Activated naive CD4-positive, alpha-beta T cell treated with anti-CD3 and anti-CD28 coated beads for 36 hours (primary cell): ENCODE measurements around the gene BICRA. TPM values are rescaled to one million over a fixed set of nuclear protein-coding genes. Genes with fewer than 3 reads are reported as not detected.

Source experiments
- CTCF ChIA-PET: fragments of 350-600 bp; sonication (Branson Sonifier 250); formaldehyde crosslinking; loops from one replicate; lab custom pipeline; 2021; ENCODE audit warnings: antibody characterized with exemption; lab: Charles Lee
- DNase-seq: peaks from one replicate; pipeline ENCODE4 v3.0.0-alpha.2; 2020
- H3K27ac Mint-ChIP-seq: one replicate; pipeline ENCODE4 v1.8.0; 2021; ENCODE audit warnings: mild to moderate bottlenecking, mixed read lengths
- H3K27me3 Mint-ChIP-seq: one replicate; pipeline ENCODE4 v1.8.0; 2021; ENCODE audit warnings: low read depth, mixed read lengths
- H3K36me3 Mint-ChIP-seq: one replicate; pipeline ENCODE4 v1.8.0; 2021; ENCODE audit warnings: low read depth, mixed read lengths
- H3K4me1 Mint-ChIP-seq: one replicate; pipeline ENCODE4 v1.8.0; 2021; ENCODE audit warnings: low read depth, mixed read lengths
- H3K4me3 Mint-ChIP-seq: one replicate; pipeline ENCODE4 v1.8.0; 2021; ENCODE audit warnings: mild to moderate bottlenecking, moderate library complexity, mixed read lengths
- H3K9me3 Mint-ChIP-seq: one replicate; pipeline ENCODE4 v1.8.0; 2021; ENCODE audit warnings: mixed read lengths
- intact Hi-C: fragments of 100-400 bp; cut with micrococcal nuclease; formaldehyde crosslinking; loops from one replicate; pipeline ENCODE4 v1.15.1; 2023
- total RNA-seq, 2 experiments: library from RNA; stranded (reverse); gene quantifications; one replicate each; pipeline ENCODE4 v1.2.3, GENCODE V29; 2021

BICRA gene
- total RNA-seq, 2 experiments from 2014 or later, result 11.2 to 12.5 TPM

- CTCF ChIA-PET, result interaction anchor here (0.6 to 0.7 kb wide), 2 partner anchors 79 to 180 kb away, joined by 4 to 6 read pairs; no protein-coding TSS in a partner anchor
- intact Hi-C loops, result loop anchor here (1.0 to 10.0 kb wide), 5 partner anchors 8 to 717 kb away; partner anchors contain the start of genes CCDC9, EMP3, NAPA and SELENOW
- peak overlapping the region; percentile 72 for H3K27ac Mint-ChIP-seq
- H3K4me1 Mint-ChIP-seq, result peaks cover 21% of the 10 kb centered on the region
- DNase-seq, result peak; percentile 96
- no peaks in the 10 kb centered on the region for H3K27me3 Mint-ChIP-seq
- H3K9me3 Mint-ChIP-seq, result no peaks in the 10 kb centered on the region
- H3K36me3 Mint-ChIP-seq, result no peaks in the 10 kb centered on the region
- peak overlapping the region; percentile 81 for H3K4me3 Mint-ChIP-seq
Measured at GRCh38 chr19:47608074-47608918, 638 bp upstream of the BICRA start.

DNA sequence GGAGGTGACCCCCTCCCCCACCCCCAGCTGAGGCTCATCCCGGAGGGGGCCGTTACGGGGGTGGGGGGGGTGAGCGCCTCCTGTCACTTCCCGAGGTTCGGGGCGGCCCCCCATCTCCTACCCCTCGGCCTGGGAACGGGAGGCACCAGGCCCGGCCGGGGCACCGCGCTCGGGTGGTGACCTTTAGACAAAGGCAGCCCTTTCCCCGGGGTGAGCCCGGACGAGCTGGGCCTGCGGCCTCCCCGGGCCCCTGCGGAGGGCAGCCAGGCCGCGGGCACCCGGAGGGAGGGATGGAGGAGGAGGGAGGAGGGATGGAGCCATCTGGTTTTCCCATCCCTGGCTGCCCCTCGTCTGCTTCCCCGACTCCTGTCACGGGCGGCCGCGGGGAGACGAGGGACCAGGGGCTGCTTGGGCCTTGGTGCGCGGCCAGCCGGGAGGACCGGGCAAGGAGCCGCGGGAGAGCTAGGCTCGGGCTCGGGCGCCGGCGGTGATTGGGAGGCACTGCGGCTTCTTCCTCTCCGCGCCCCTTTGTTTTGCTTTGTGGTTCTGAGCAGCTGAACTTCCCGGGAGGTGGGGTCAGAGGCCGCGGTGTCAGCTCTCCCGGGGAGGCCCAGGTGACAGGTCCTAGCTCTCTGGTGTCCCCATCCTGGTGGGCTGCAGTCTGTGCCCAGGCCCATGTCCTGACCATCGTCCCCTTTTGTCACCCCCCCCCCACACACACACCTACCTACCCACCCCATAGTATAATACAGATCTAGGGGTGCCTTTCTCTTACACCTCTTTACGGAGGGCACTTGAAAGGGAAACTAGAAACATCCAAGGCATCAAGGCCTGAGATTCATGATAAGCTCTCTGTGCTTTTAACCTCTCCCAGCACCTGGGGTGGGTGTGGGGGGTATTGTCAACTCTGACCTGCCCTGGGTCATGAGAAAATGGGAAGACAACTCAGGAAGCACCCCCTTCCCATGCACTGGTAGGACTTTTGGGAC lies 1.3 kb downstream of the BICRA start:
- Mint-ChIP-seq H3K9me3 (no peaks in the 10 kb centered on the region), H3K4me3 (peak overlapping the region; percentile 69), H3K27ac (peak overlapping the region; percentile 1), H3K27me3 (no peaks in the 10 kb centered on the region), H3K36me3 (peaks cover under 1% of the 10 kb centered on the region), H3K4me1 (peaks cover 28% of the 10 kb centered on the region)
- intact Hi-C loops, result loop anchor here (5.0 to 10.0 kb wide), 4 partner anchors 87 to 715 kb away; partner anchors contain the start of genes EMP3 and SELENOW
- CTCF ChIA-PET, result interaction anchor here (0.7 to 1.0 kb wide), 3 partner anchors 56 to 261 kb away, joined by 3 to 7 read pairs (median 5); partner anchors contain the start of genes DHX34 and NAPA
- DNase-seq, result peak; percentile 69

GRCh38 chr19:47610902-47611301 lies 2.0 kb downstream of the BICRA start:
- Mint-ChIP-seq H3K4me3 (peak overlapping the region; percentile 69), H3K4me1 (peaks cover 34% of the 10 kb centered on the region), H3K27me3 (no peaks in the 10 kb centered on the region), H3K27ac (peak overlapping the region; percentile 1), H3K9me3 (no peaks in the 10 kb centered on the region), H3K36me3 (peaks cover 2% of the 10 kb centered on the region)
- CTCF ChIA-PET, result interaction anchor here (0.7 to 1.0 kb wide), 3 partner anchors 55 to 262 kb away, joined by 3 to 7 read pairs (median 5); partner anchors contain the start of genes DHX34 and NAPA
- no peak for DNase-seq
- intact Hi-C loops, result loop anchor here (5.0 kb wide), 2 partner anchors 86 to 174 kb away; no protein-coding TSS in a partner anchor

GRCh38 chr19:47613165-47614020 lies 4.5 kb downstream of the BICRA start:
- H3K9me3 Mint-ChIP-seq, result no peaks in the 10 kb centered on the region
- no peaks in the 10 kb centered on the region for H3K27me3 Mint-ChIP-seq
- CTCF ChIA-PET, result no interaction called here
- DNase-seq, result no peak
- peak overlapping the region; percentile 16 for H3K27ac Mint-ChIP-seq
- intact Hi-C loops, result loop anchor here (5.0 kb wide), 2 partner anchors 84 to 176 kb away; no protein-coding TSS in a partner anchor
- H3K4me1 Mint-ChIP-seq, result peaks cover 37% of the 10 kb centered on the region
- no peak overlapping the region for H3K4me3 Mint-ChIP-seq
- peaks cover 2% of the 10 kb centered on the region for H3K36me3 Mint-ChIP-seq

- no peaks in the 10 kb centered on the region for H3K9me3 Mint-ChIP-seq
- H3K36me3 Mint-ChIP-seq, result peaks cover 2% of the 10 kb centered on the region
- DNase-seq, result no peak
- H3K27ac Mint-ChIP-seq, result no peak overlapping the region
- intact Hi-C loops, result loop anchor here (5.0 kb wide), 2 partner anchors 83 to 177 kb away; no protein-coding TSS in a partner anchor
- CTCF ChIA-PET, result no interaction called here
- H3K27me3 Mint-ChIP-seq, result no peaks in the 10 kb centered on the region
- no peak overlapping the region for H3K4me3 Mint-ChIP-seq
- peaks cover 37% of the 10 kb centered on the region for H3K4me1 Mint-ChIP-seq
Measured at GRCh38 chr19:47614021-47614295, 5.0 kb downstream of the BICRA start.

DNA sequence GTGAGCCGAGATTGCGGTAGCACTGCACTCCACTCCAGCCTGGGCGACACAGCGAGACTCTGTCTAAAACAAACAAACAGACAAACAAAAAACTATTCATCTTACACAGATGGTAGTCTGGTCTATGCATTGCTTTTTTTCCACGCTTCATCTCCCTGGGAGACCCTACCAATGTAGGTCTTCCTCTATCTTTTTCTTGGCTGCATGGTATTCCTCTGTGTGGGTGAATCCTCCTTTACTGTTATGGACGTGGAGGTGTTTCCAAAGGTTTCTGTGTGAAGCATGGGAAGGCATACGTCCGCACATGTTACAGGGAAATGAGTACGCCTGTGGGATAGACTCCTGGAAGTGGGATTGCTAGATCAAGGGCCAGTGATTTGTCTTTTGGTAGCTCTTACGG lies 5.6 kb downstream of the BICRA start:
- peaks cover 38% of the 10 kb centered on the region for H3K4me1 Mint-ChIP-seq
- H3K27ac Mint-ChIP-seq, result no peak overlapping the region
- H3K4me3 Mint-ChIP-seq, result no peak overlapping the region
- CTCF ChIA-PET, result no interaction called here
- intact Hi-C loops, result loop anchor here (5.0 kb wide), 2 partner anchors 83 to 177 kb away; no protein-coding TSS in a partner anchor
- no peak for DNase-seq
- peaks cover 2% of the 10 kb centered on the region for H3K36me3 Mint-ChIP-seq
- H3K9me3 Mint-ChIP-seq, result no peaks in the 10 kb centered on the region
- no peaks in the 10 kb centered on the region for H3K27me3 Mint-ChIP-seq

DNA sequence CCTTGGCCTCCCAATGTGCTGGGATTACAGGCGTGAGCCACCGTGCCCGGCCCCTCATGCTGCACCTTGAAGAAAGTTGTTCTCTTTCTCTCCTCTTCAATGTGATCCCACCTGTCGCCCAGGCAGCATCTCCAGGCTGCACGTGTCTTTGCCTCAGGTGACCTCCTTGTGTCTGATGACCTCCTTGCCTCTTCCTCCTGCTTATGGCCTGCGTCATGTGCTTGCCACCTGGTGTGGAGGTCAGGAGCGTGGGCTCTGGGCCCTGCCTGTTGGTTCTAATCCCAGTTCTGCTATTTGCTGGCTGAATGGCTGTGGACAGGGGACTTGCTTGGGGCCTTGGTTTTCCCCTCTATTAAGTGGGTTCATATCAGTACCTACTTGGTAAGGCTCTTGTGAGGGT lies 6.3 kb downstream of the BICRA start:
- Mint-ChIP-seq H3K36me3 (peaks cover 2% of the 10 kb centered on the region), H3K9me3 (no peaks in the 10 kb centered on the region), H3K27me3 (no peaks in the 10 kb centered on the region), H3K27ac (no peak overlapping the region), H3K4me3 (no peak overlapping the region), H3K4me1 (peaks cover 44% of the 10 kb centered on the region)
- CTCF ChIA-PET, result no interaction called here
- DNase-seq, result no peak
- intact Hi-C loops, result no loop called here

- Mint-ChIP-seq H3K36me3 (peaks cover 2% of the 10 kb centered on the region), H3K27ac (no peak overlapping the region), H3K9me3 (no peaks in the 10 kb centered on the region), H3K4me1 (peaks cover 41% of the 10 kb centered on the region), H3K4me3 (no peak overlapping the region), H3K27me3 (no peaks in the 10 kb centered on the region)
- CTCF ChIA-PET, result no interaction called here
- no peak for DNase-seq
- intact Hi-C loops, result no loop called here
Measured at GRCh38 chr19:47615714-47616113, 6.8 kb downstream of the BICRA start.

DNA sequence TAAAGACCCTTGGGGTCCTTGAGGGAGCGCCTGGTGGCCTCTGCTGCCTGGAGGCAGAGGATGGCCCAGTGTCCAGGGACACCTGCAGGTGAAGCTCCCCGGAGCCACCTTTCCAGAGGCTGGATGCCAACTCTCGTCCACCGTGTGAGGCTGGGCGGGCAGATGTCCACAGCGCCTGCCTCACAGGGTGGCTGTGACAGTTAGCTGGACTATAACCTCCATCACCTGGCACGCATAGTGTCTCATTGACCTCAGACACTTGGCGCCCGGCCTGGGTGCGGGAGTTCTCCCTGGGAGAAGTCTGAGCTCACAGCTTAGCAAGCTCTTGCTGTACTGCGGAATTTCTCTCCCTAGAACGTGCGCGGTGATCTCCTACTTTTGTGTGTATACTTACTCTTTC lies 9.8 kb downstream of the BICRA start:
- H3K36me3 Mint-ChIP-seq, result peaks cover 2% of the 10 kb centered on the region
- peaks cover 31% of the 10 kb centered on the region for H3K4me1 Mint-ChIP-seq
- H3K9me3 Mint-ChIP-seq, result no peaks in the 10 kb centered on the region
- no peaks in the 10 kb centered on the region for H3K27me3 Mint-ChIP-seq
- CTCF ChIA-PET, result interaction anchor here (0.6 kb wide), 1 partner anchor 72 kb away, joined by 3 read pairs; no protein-coding TSS in a partner anchor
- no peak for DNase-seq
- H3K27ac Mint-ChIP-seq, result no peak overlapping the region
- H3K4me3 Mint-ChIP-seq, result no peak overlapping the region
- intact Hi-C loops, result no loop called here

DNA sequence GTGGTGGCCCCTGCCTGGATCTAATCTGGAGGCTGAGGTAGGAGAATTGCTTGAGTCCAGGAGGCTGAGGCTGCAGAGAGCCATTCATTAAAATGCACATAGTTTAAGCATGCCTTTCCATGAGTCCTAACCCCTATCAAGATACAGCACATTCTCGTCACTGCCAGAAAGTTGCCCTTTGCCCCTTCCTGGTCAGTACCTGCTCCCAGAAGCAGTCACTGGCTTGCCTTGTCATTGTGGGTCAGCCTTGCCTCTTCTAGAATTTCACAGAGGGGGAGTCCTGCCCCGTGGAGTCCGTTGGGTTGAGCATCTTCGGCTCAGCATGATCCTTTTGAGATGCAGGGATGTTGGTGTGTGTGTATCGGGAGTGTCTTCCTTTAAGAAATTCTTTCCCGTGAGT lies 10.8 kb downstream of the BICRA start:
- H3K27me3 Mint-ChIP-seq, result no peaks in the 10 kb centered on the region
- H3K4me3 Mint-ChIP-seq, result no peak overlapping the region
- H3K27ac Mint-ChIP-seq, result no peak overlapping the region
- intact Hi-C loops, result no loop called here
- H3K9me3 Mint-ChIP-seq, result no peaks in the 10 kb centered on the region
- peaks cover 4% of the 10 kb centered on the region for H3K36me3 Mint-ChIP-seq
- H3K4me1 Mint-ChIP-seq, result peaks cover 36% of the 10 kb centered on the region
- CTCF ChIA-PET, result no interaction called here
- no peak for DNase-seq

DNA sequence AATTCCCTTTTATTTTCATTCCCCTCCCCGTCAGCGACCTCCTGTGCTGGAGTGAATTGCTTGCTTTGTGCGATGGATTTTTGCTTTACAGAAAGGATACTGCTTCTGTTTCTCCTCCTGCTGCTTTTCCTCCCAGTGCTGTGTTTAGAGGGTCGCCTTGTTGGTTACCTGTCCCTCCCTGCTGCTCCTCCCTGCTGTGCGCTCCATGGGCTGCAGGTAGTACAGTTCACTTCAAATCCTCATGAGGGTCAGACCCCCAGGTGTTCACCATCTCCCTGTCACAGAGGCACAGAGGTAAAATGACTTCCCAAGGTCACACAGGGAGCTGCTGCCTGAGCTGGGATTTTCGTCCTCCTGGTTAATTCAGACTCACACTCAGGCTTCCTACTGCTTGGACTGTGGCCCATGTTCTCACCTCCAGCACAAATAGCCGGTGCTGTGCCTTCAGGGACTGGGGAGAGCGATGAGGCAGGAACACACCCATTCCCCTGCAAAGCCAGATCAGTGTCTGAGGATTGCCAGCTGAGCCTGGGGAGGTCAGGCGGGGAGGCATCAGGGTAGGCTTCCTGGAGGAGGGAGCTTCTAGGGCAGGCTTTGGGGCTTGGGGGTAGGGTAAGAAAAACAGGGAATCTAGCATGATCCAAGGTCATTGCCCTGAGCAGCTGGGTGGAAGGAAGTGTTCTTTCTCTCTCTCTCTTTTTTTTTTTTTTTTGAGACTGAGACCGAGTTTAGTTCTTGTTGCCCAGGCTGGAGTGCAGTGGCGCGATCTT lies 14.4 kb downstream of the BICRA start:
- intact Hi-C loops, result no loop called here

More for the DNA sequence above, 14.4 kb downstream of the BICRA start:
- H3K36me3 Mint-ChIP-seq, result peaks cover 2% of the 10 kb centered on the region
- DNase-seq, result no peak
- H3K4me3 Mint-ChIP-seq, result no peak overlapping the region
- H3K27me3 Mint-ChIP-seq, result no peaks in the 10 kb centered on the region
- no peaks in the 10 kb centered on the region for H3K9me3 Mint-ChIP-seq
- no peak overlapping the region for H3K27ac Mint-ChIP-seq
- peaks cover 33% of the 10 kb centered on the region for H3K4me1 Mint-ChIP-seq
- CTCF ChIA-PET, result no interaction called here
